Eye (tissue), 1 donor: ENCODE results near the gene CD3D.

Source experiments
- DNase-seq: peaks from one replicate; pipeline ENCODE4 v3.0.0-alpha.2; 2015

CD3D gene

GRCh38 chr11:118295815-118296454 lies 46.6 kb downstream of the CD3D start:
- DNase-seq, result no peak

GRCh38 chr11:118295199-118295598 lies 47.3 kb downstream of the CD3D start:
- no peak for DNase-seq

GRCh38 chr11:118294053-118294452 lies 48.5 kb downstream of the CD3D start:
- DNase-seq, result no peak

DNA sequence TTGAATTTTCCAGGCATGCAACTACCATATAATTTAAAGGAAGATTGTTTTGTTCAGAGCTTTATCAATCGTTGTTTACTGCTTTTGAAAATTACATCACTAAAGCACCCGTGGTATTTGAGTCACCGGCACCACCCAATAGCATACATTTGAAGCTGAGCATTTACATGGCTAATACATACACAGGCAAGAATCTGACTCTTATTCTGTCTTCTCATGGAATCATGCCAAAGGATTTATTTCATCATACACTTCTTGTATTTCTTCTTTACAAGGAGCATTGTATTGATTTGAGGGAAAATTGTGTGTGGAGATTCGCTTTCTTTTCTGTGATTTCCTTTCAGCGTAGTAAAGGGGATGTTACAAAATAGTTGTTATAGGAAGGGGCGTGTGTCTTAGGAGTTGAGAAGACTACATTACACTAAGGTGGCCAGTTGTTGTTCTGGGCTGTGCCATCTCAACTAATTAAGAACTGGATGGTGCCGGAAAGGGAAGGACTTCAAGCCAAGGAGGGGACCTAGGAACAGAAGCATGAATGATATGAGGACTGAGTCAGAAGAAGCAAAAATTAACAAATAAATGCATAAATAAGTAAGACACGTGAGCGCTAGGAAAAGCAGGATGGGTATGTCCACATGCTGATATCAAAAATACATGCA lies 50.9 kb downstream of the CD3D start:
- DNase-seq, result peak; percentile 21

DNA sequence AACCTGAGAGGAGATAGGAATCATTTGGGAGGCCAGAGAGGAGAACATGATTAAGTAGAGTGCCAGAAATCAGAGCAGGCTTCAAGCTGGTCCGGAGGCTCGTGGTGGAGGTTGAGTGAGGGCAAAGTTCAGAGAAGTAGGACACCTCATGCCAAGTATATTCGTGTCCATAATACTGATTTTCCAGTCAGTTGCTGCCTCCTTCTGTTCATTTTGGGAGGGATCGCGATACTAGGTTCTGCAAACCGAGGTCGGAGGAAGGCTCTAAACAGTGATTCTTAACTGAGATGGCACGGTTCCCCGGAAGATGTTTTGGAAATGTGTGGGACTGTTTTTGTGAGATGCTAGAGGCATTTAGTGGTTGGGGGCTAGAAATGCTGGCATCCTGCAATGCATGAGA lies 51.6 kb downstream of the CD3D start:
- peak; percentile 30 for DNase-seq

GRCh38 chr11:118289401-118289800 lies 53.1 kb downstream of the CD3D start:
- DNase-seq, result peak; percentile 77
